ENCODE data around the gene LSAMP. TPM values are rescaled to one million over a fixed set of nuclear protein-coding genes. Genes with fewer than 3 reads are reported as not detected.

Gene LSAMP
- total RNA-seq, 6 donors from 2014 or later: 7.1 to 28.1 (median 13.4) TPM

DNA sequence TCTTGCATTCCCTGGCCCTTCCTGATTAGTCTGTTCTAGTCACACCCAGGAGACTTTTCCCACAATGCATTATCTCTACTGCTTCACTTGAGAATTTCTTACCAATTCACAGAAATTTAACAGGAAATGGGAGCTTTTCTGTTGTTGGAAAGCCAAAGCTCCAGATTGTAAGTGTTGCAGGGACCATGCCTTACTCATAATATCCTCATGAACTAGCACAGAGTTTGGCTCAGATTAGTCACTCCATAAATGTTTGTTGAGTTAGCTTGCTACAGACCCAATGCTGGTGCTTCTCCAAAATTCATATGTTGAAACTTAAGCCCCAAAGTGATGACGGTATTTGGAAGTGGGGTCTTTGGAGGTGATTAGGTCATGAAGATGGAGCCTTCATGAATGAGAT, 589.4 kb downstream of the LSAMP start:
- Histone ChIP-seq H3K4me1 (no peaks in the 10 kb centered on the region), H3K4me3 (no peak overlapping the region), H3K9me3 (no peaks in the 10 kb centered on the region), H3K27me3 (no peaks in the 10 kb centered on the region), H3K36me3 (no peaks in the 10 kb centered on the region), H3K27ac (no peak overlapping the region)
- no peak for TF ChIP-seq EP300 (IDR thresholded peaks at IDR 0.05)
- TF ChIP-seq POLR2AphosphoS5 (IDR thresholded peaks at IDR 0.05): no peak
- no peak for TF ChIP-seq POLR2A (IDR thresholded peaks at IDR 0.05)
- TF ChIP-seq, protein P1, sequence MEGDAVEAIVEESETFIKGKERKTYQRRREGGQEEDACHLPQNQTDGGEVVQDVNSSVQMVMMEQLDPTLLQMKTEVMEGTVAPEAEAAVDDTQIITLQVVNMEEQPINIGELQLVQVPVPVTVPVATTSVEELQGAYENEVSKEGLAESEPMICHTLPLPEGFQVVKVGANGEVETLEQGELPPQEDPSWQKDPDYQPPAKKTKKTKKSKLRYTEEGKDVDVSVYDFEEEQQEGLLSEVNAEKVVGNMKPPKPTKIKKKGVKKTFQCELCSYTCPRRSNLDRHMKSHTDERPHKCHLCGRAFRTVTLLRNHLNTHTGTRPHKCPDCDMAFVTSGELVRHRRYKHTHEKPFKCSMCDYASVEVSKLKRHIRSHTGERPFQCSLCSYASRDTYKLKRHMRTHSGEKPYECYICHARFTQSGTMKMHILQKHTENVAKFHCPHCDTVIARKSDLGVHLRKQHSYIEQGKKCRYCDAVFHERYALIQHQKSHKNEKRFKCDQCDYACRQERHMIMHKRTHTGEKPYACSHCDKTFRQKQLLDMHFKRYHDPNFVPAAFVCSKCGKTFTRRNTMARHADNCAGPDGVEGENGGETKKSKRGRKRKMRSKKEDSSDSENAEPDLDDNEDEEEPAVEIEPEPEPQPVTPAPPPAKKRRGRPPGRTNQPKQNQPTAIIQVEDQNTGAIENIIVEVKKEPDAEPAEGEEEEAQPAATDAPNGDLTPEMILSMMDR (IDR thresholded peaks at IDR 0.05): no peak
- DNase-seq (no peak), ATAC-seq (ENCODE audit: low FRiP score in 2 of 2) (no peak)
- 87 to 100% methylated on average over 1 of the region's 1 CpG for WGBS, 2 donors

DNA sequence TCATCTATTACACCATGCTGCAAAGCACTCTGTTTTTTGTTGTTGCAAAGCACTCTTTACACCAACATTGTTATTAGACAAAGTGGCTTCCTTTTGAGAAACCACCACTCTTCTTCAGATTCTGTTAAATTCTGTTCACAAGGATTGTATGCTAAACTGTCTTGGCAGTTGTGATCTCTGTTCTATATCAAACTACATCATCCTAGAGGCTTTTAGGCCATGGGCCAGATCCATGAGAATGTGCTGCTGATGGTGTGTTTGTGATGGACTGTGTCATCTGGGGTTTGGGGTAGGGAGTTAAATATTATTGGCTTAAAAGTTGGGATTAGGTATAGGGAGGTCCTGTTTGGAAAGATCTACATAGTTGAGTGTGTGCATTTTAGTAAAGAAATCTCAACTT, 592.2 kb downstream of the LSAMP start:
- no peaks in the 10 kb centered on the region for H3K27me3 ChIP-seq
- no peak for TF ChIP-seq POLR2A (IDR thresholded peaks at IDR 0.05)
- TF ChIP-seq, protein P1 (IDR thresholded peaks at IDR 0.05): no peak
- no peak for TF ChIP-seq EP300 (IDR thresholded peaks at IDR 0.05)
- TF ChIP-seq POLR2AphosphoS5 (IDR thresholded peaks at IDR 0.05): no peak
- ATAC-seq (ENCODE audit: low FRiP score in 2 of 2): no peak

GRCh38 chr3:115852278-115852677, 593.0 kb downstream of the LSAMP start:
- no peak overlapping the region for H3K27ac ChIP-seq
- H3K36me3 ChIP-seq: no peaks in the 10 kb centered on the region
- WGBS, 2 donors: 84 to 92% methylated on average over 4 of the region's 4 CpGs
- H3K4me3 ChIP-seq: no peak overlapping the region
- no peak for DNase-seq
- H3K4me1 ChIP-seq: no peaks in the 10 kb centered on the region
- H3K27me3 ChIP-seq: no peaks in the 10 kb centered on the region
- TF ChIP-seq POLR2A (IDR thresholded peaks at IDR 0.05): no peak
- TF ChIP-seq, protein P1 (IDR thresholded peaks at IDR 0.05): no peak
- TF ChIP-seq EP300 (IDR thresholded peaks at IDR 0.05): no peak
- no peak for TF ChIP-seq POLR2AphosphoS5 (IDR thresholded peaks at IDR 0.05)
- no peaks in the 10 kb centered on the region for H3K9me3 ChIP-seq
- ATAC-seq (ENCODE audit: low FRiP score in 2 of 2): no peak

More for the DNA sequence above, 592.2 kb downstream of the LSAMP start:
- no peak for DNase-seq
- H3K9me3 ChIP-seq: no peaks in the 10 kb centered on the region
- no peaks in the 10 kb centered on the region for H3K36me3 ChIP-seq
- no peaks in the 10 kb centered on the region for H3K4me1 ChIP-seq
- H3K4me3 ChIP-seq: no peak overlapping the region
- H3K27ac ChIP-seq: no peak overlapping the region

- H3K36me3 ChIP-seq: no peaks in the 10 kb centered on the region
- TF ChIP-seq POLR2A (IDR thresholded peaks at IDR 0.05) (no peak), EP300 (IDR thresholded peaks at IDR 0.05) (no peak), POLR2AphosphoS5 (IDR thresholded peaks at IDR 0.05) (no peak)
- TF ChIP-seq, protein P1 (IDR thresholded peaks at IDR 0.05): no peak
- H3K27ac ChIP-seq: no peak overlapping the region
- H3K4me1 ChIP-seq: no peaks in the 10 kb centered on the region
- H3K9me3 ChIP-seq: no peaks in the 10 kb centered on the region
- 80 to 86% methylated on average over 3 of the region's 3 CpGs for WGBS, 2 donors
- H3K4me3 ChIP-seq: no peak overlapping the region
- no peak for ATAC-seq (ENCODE audit: low FRiP score in 2 of 2)
- no peak for DNase-seq
- no peaks in the 10 kb centered on the region for H3K27me3 ChIP-seq
These were observed 593.7 kb downstream of the LSAMP start for GRCh38 chr3:115851571-115851970.

DNA sequence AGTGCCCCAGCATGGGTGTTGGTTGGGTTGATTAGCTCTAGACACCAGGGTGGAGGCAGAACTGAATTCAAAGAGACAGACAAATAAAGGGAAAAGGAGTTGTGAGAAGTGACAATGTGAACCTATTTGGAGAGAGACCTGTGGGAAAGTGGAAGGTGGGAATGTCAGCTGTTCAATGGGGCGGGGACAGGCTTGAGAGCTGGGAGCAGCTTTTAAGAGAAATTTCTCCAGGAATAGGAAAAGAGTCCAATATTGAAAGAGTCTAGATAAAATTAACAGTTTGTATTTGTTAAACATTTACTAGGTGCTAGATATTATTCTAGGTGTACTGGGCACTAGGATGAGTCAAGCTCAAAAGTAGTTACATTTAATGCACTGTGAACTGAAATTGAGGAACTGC, 596.6 kb downstream of the LSAMP start:
- TF ChIP-seq, protein P1 (IDR thresholded peaks at IDR 0.05): no peak
- TF ChIP-seq POLR2A (IDR thresholded peaks at IDR 0.05) (no peak), EP300 (IDR thresholded peaks at IDR 0.05) (no peak), POLR2AphosphoS5 (IDR thresholded peaks at IDR 0.05) (no peak)

More for the DNA sequence above, 596.6 kb downstream of the LSAMP start:
- no peaks in the 10 kb centered on the region for H3K9me3 ChIP-seq
- no peak overlapping the region for H3K27ac ChIP-seq
- H3K36me3 ChIP-seq: no peaks in the 10 kb centered on the region
- ATAC-seq (ENCODE audit: low FRiP score in 2 of 2) (no peak), DNase-seq (no peak)
- no peaks in the 10 kb centered on the region for H3K4me1 ChIP-seq
- WGBS, 2 donors: 85 to 98% methylated on average over 1 of the region's 1 CpG
- no peak overlapping the region for H3K4me3 ChIP-seq
- no peaks in the 10 kb centered on the region for H3K27me3 ChIP-seq
